ENCODE measurements around the gene EPHB2. TPM values are rescaled to one million over a fixed set of nuclear protein-coding genes. Genes with fewer than 3 reads are reported as not detected.
A peak's percentile ranks its signal among the peaks of the same experiment; 100 is the strongest.

The EPHB2 gene
- total RNA-seq, 1 donor from 2014 or later, result 6.0 TPM

DNA sequence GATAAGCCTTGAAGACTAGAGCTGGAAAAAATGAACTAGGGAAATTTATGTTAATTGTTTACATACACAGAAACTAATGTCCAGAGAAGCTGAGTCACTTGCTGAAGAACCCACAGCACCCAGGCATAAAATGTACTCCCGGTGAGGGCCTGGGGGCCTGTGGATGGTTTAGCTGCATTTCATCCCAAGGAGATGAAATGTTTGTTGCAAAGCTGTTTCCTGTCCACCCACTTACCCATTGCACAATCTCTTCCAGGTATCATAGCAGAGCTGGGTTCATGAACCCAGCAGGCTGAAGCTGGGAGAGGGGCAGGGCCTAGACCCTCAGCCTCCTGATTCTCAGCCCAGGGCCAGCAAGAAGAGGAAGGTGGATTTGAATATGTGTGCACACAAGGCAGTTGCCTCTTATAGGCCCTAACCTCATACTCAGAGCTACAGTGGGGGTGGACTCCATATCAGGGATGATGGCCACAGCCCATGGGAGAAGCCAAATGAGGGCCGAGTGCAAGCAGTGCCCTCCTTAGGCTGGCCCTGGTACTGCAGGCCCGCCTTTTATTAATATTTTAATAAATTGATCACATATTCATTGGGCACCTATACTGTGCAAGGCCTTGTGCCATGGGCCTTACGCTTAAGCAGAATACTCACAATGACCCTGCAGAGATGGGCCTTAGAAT lies 151.3 kb downstream of the EPHB2 start:
- TF ChIP-seq, protein P1, sequence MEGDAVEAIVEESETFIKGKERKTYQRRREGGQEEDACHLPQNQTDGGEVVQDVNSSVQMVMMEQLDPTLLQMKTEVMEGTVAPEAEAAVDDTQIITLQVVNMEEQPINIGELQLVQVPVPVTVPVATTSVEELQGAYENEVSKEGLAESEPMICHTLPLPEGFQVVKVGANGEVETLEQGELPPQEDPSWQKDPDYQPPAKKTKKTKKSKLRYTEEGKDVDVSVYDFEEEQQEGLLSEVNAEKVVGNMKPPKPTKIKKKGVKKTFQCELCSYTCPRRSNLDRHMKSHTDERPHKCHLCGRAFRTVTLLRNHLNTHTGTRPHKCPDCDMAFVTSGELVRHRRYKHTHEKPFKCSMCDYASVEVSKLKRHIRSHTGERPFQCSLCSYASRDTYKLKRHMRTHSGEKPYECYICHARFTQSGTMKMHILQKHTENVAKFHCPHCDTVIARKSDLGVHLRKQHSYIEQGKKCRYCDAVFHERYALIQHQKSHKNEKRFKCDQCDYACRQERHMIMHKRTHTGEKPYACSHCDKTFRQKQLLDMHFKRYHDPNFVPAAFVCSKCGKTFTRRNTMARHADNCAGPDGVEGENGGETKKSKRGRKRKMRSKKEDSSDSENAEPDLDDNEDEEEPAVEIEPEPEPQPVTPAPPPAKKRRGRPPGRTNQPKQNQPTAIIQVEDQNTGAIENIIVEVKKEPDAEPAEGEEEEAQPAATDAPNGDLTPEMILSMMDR (IDR thresholded peaks at IDR 0.05), result peak; percentile 76
- Histone ChIP-seq H3K27ac (no peak overlapping the region), H3K27me3 (no peaks in the 10 kb centered on the region), H3K4me1 (no peaks in the 10 kb centered on the region), H3K9me3 (no peaks in the 10 kb centered on the region), H3K4me3 (no peak overlapping the region), H3K36me3 (no peaks in the 10 kb centered on the region)
- intact Hi-C loops (cut with DNase I), result no loop called here
- peak; percentile 81 for ATAC-seq
- DNase-seq, result no peak

DNA sequence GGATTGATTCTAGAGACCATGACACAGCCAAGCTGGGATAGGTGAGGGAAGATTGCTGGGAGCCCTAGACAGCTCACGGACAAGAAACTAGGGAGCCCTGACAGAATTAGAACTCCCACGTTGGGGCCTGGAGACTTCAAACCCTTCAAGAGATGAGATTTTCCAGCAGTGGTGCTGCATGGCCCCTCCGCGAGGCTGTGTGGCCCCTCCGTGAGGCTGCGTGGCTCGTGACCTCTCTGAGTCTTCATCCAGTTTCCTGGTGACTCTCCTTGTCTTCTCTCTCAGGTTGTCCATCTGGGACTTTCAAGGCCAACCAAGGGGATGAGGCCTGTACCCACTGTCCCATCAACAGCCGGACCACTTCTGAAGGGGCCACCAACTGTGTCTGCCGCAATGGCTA lies 152.1 kb downstream of the EPHB2 start:
- Histone ChIP-seq H3K36me3 (no peaks in the 10 kb centered on the region), H3K9me3 (no peaks in the 10 kb centered on the region), H3K4me1 (no peaks in the 10 kb centered on the region), H3K27me3 (no peaks in the 10 kb centered on the region), H3K27ac (no peak overlapping the region), H3K4me3 (no peak overlapping the region)
- DNase-seq (no peak), ATAC-seq (no peak)
- intact Hi-C loops (cut with DNase I), result no loop called here
- TF ChIP-seq, protein P1 (IDR thresholded peaks at IDR 0.05), result no peak

DNA sequence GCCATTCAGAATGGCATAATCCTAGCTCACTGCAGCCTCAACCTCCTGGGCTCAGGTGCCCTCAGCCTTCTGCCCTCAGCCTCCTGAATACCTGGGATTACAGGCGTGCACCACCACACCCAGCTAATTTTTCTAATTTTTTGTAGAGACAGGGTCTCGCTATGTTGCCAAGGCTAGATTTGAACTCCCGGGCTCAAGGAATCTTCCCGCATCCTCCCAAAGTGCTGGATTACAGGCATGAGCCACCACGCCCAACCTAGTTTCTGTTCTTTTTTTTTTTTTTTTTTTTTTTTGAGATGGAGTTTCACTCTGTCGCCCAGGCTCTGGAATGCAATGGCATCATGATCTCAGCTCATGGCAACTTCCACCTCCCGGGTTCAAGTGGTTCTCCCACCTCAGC lies 153.1 kb downstream of the EPHB2 start:
- no peaks in the 10 kb centered on the region for H3K4me1 ChIP-seq
- no peaks in the 10 kb centered on the region for H3K27me3 ChIP-seq
- DNase-seq (no peak), ATAC-seq (no peak)
- intact Hi-C loops (cut with DNase I), result no loop called here
- H3K9me3 ChIP-seq, result no peaks in the 10 kb centered on the region
- TF ChIP-seq, protein P1 (IDR thresholded peaks at IDR 0.05), result no peak
- H3K27ac ChIP-seq, result no peak overlapping the region
- no peaks in the 10 kb centered on the region for H3K36me3 ChIP-seq
- no peak overlapping the region for H3K4me3 ChIP-seq

DNA sequence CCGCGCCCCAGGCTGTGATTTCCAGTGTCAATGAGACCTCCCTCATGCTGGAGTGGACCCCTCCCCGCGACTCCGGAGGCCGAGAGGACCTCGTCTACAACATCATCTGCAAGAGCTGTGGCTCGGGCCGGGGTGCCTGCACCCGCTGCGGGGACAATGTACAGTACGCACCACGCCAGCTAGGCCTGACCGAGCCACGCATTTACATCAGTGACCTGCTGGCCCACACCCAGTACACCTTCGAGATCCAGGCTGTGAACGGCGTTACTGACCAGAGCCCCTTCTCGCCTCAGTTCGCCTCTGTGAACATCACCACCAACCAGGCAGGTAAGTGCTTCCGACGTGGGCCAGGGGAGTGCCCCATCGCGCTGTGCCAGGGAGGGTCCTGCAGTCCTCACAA lies 154.2 kb downstream of the EPHB2 start:
- Histone ChIP-seq H3K9me3 (no peaks in the 10 kb centered on the region), H3K36me3 (no peaks in the 10 kb centered on the region), H3K4me3 (no peak overlapping the region), H3K4me1 (no peaks in the 10 kb centered on the region), H3K27ac (no peak overlapping the region), H3K27me3 (no peaks in the 10 kb centered on the region)
- DNase-seq (no peak), ATAC-seq (no peak)
- TF ChIP-seq, protein P1 (IDR thresholded peaks at IDR 0.05), result no peak
- intact Hi-C loops (cut with DNase I), result no loop called here

DNA sequence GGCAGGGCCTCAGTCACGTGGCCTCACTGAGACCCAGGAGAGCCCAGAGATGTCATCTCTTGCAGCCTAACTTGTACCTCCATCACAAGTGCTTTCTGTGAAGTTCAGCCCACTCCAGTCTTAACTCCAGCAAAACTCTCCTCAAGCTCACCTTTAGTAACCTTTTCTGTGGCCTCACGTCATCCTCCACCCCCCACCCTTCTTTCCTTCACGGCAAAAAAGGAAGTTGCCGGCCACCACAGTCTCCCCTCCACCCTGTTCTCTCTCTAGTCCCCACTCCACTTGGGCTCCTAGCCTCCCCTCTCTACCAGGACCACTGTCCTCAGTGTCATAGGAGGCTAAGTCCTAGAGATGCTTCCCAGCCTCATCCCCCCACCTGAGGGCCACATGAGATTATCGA lies 155.1 kb downstream of the EPHB2 start:
- Histone ChIP-seq H3K4me3 (no peak overlapping the region), H3K27me3 (no peaks in the 10 kb centered on the region), H3K27ac (no peak overlapping the region), H3K36me3 (no peaks in the 10 kb centered on the region), H3K4me1 (no peaks in the 10 kb centered on the region), H3K9me3 (no peaks in the 10 kb centered on the region)
- DNase-seq (no peak), ATAC-seq (no peak)
- TF ChIP-seq, protein P1 (IDR thresholded peaks at IDR 0.05), result no peak
- intact Hi-C loops (cut with DNase I), result no loop called here

DNA sequence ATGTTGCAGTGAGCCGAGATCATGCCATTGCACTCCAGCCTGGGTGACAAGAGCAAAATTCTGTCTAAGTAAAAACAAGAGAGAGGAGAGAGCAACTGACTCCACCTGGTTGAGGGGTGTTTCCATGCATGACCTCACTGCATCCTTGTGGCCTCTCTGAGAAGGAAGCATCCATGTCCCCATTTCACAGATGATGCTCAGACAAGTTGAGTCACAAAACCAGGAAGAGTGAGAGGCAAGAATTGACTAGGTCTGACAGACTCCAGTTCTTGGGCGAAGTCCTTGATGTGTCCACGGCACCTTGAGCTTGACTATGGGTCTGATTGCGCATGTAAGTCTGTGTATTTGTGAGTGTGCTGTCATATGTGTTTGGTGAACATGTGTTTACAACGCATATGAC lies 156.2 kb downstream of the EPHB2 start:
- no peak for ATAC-seq

More for the DNA sequence above, 156.2 kb downstream of the EPHB2 start:
- Histone ChIP-seq H3K27ac (no peak overlapping the region), H3K27me3 (no peaks in the 10 kb centered on the region), H3K36me3 (no peaks in the 10 kb centered on the region), H3K4me3 (no peak overlapping the region), H3K4me1 (no peaks in the 10 kb centered on the region), H3K9me3 (no peaks in the 10 kb centered on the region)
- intact Hi-C loops (cut with DNase I), result no loop called here
- DNase-seq, result no peak
- TF ChIP-seq, protein P1 (IDR thresholded peaks at IDR 0.05), result no peak

All from upper lobe of right lung (tissue), 1 donor.